Stimulated activated CD4-positive, alpha-beta T cell treated with anti-CD3 and anti-CD28 coated beads, Interleukin-4, amount 100 ng/mL, for 4 hours (primary cell): ENCODE data around the gene PRDM1.
A peak's percentile ranks its signal among the peaks of the same experiment; 100 is the strongest.

Experiments used
- DNase-seq, 2 experiments: peaks; one replicate each; pipeline ENCODE4 v3.0.0-alpha.2; 2020

PRDM1 gene

GRCh38 chr6:106098383-106099234 is 12.5 kb downstream of the PRDM1 start:
- DNase-seq = peak; percentile 60 to 84

- no peak for DNase-seq
These were observed 13.1 kb downstream of the PRDM1 start for GRCh38 chr6:106099235-106099537.

- no peak for DNase-seq
These were observed 14.6 kb downstream of the PRDM1 start for GRCh38 chr6:106100755-106101154.

GRCh38 chr6:106101466-106101865 is 15.3 kb downstream of the PRDM1 start:
- DNase-seq = no peak

- peak; percentile 43 to 52 for DNase-seq
These were observed 15.9 kb downstream of the PRDM1 start for GRCh38 chr6:106102034-106102433.

GRCh38 chr6:106102967-106103727 is 17.0 kb downstream of the PRDM1 start:
- DNase-seq = no peak

- peak in 1 of 2 experiments; percentile 40 for DNase-seq
These were observed 17.6 kb downstream of the PRDM1 start for GRCh38 chr6:106103728-106104109.

GRCh38 chr6:106104476-106104875 is 18.3 kb downstream of the PRDM1 start:
- DNase-seq = no peak

GRCh38 chr6:106104941-106105340 is 18.8 kb downstream of the PRDM1 start:
- no peak for DNase-seq

GRCh38 chr6:106105493-106105892 is 19.4 kb downstream of the PRDM1 start:
- no peak for DNase-seq

GRCh38 chr6:106106276-106107042 is 20.3 kb downstream of the PRDM1 start:
- DNase-seq = no peak

GRCh38 chr6:106107043-106107613 is 21.0 kb downstream of the PRDM1 start:
- no peak for DNase-seq

GRCh38 chr6:106108129-106108528 is 22.0 kb downstream of the PRDM1 start:
- no peak for DNase-seq

GRCh38 chr6:106109029-106109428 is 22.9 kb downstream of the PRDM1 start:
- DNase-seq = no peak

GRCh38 chr6:106110164-106110826 is 24.2 kb downstream of the PRDM1 start:
- no peak for DNase-seq

GRCh38 chr6:106112433-106112832 is 26.3 kb downstream of the PRDM1 start:
- DNase-seq = no peak

GRCh38 chr6:106113256-106113959 is 27.3 kb downstream of the PRDM1 start:
- DNase-seq = no peak

GRCh38 chr6:106114492-106114891 is 28.4 kb downstream of the PRDM1 start:
- DNase-seq = peak; percentile 26 to 45

- no peak for DNase-seq
These were observed 29.1 kb downstream of the PRDM1 start for GRCh38 chr6:106115286-106115685.

GRCh38 chr6:106116125-106116832 is 30.1 kb downstream of the PRDM1 start:
- no peak for DNase-seq

- DNase-seq = peak in 1 of 2 experiments; percentile 68
These were observed 31.4 kb downstream of the PRDM1 start for GRCh38 chr6:106117579-106117978.
